OCI-LY3 (cell line): Measurements from ENCODE around the gene CCRL2.

Source experiments
- H2AFZ ChIP-seq: fragments of 200-600, 300-600 bp; shearing (Covaris generic); 2 replicates; pipeline ENCODE4 v1.6.0; 2014; ENCODE audit warnings: antibody characterized with exemption, low read depth, low read length
- H3K27ac ChIP-seq: fragments of 200-600, 300-600 bp; sonication (generic); 2 replicates; pipeline ENCODE4 v1.5.1; 2014; ENCODE audit warnings: mild to moderate bottlenecking, low read length, moderate library complexity, mixed read lengths
- H3K27me3 ChIP-seq: fragments of 200-600, 300-600 bp; sonication (generic); 2 replicates; pipeline ENCODE4 v1.6.1; 2014; ENCODE audit warnings: low read depth, low read length, mixed read lengths
- H3K36me3 ChIP-seq: fragments of 200-600, 300-600 bp; sonication (generic); replicated peaks from 2 replicates; pipeline ENCODE3; 2014; ENCODE audit warnings: low read depth, low read length, mixed read lengths
- H3K4me1 ChIP-seq: fragments of 300-600, 200-600 bp; sonication (generic); 2 replicates; pipeline ENCODE4 v1.6.1; 2014; ENCODE audit warnings: low read length, mixed read lengths
- H3K4me2 ChIP-seq: fragments of 200-600, 300-600 bp; sonication (generic); 2 replicates; pipeline ENCODE4 v1.6.1; 2014; ENCODE audit warnings: low read length, mixed read lengths
- H3K4me3 ChIP-seq: fragments of 300-600, 200-600 bp; sonication (generic); 2 replicates; pipeline ENCODE4 v1.5.1; 2014; ENCODE audit warnings: antibody characterized with exemption, mild to moderate bottlenecking, low read length, moderate library complexity
- H3K79me2 ChIP-seq: fragments of 300-600, 200-600 bp; shearing (Covaris generic); 2 replicates; pipeline ENCODE4 v1.6.1; 2014; ENCODE audit warnings: mild to moderate bottlenecking, low read length, mixed read lengths
- H3K9ac ChIP-seq: fragments of 300-600, 200-600 bp; shearing (Covaris generic); 2 replicates; pipeline ENCODE4 v1.6.0; 2014; ENCODE audit warnings: mild to moderate bottlenecking, low read length, moderate library complexity
- H3K9me3 ChIP-seq: fragments of 200-600, 300-600 bp; shearing (Covaris generic); 2 replicates; pipeline ENCODE4 v1.6.1; 2014; ENCODE audit warnings: low read length, mixed read lengths; ENCODE audit not compliant: insufficient read depth
- H4K20me1 ChIP-seq: fragments of 200-600, 300-600 bp; sonication (generic); 2 replicates; pipeline ENCODE4 v1.6.1; 2016; ENCODE audit warnings: low read length, mixed read lengths; ENCODE audit not compliant: insufficient read depth
- CTCF ChIP-seq: fragments of 200-600, 300-600 bp; sonication (generic); IDR thresholded peaks from 2 replicates; pipeline ENCODE4 v1.5.1; 2014; ENCODE audit warnings: antibody characterized with exemption, low read length, low read depth
- EZH2phosphoT487 ChIP-seq: fragments of 200-600 bp; shearing (Covaris generic); IDR thresholded peaks from 2 replicates; pipeline ENCODE4 v1.6.1; 2018; ENCODE audit warnings: antibody characterized with exemption, mixed run types, low read depth

Gene CCRL2

GRCh38 chr3:46455231-46456115 lies 48.4 kb downstream of the CCRL2 start:
- H3K9ac ChIP-seq: no peak overlapping the region
- H2AFZ ChIP-seq: no peak overlapping the region
- no peak overlapping the region for H3K4me3 ChIP-seq
- H3K27ac ChIP-seq: no peak overlapping the region
- H4K20me1 ChIP-seq: no peaks in the 10 kb centered on the region
- no peaks in the 10 kb centered on the region for H3K4me1 ChIP-seq
- H3K36me3 ChIP-seq: no peaks in the 10 kb centered on the region
- no peak overlapping the region for H3K4me2 ChIP-seq
- H3K79me2 ChIP-seq: no peaks in the 10 kb centered on the region
- no peaks in the 10 kb centered on the region for H3K9me3 ChIP-seq
- peaks cover 69% of the 10 kb centered on the region for H3K27me3 ChIP-seq
- TF ChIP-seq CTCF: no peak
- no peak for TF ChIP-seq EZH2phosphoT487

DNA sequence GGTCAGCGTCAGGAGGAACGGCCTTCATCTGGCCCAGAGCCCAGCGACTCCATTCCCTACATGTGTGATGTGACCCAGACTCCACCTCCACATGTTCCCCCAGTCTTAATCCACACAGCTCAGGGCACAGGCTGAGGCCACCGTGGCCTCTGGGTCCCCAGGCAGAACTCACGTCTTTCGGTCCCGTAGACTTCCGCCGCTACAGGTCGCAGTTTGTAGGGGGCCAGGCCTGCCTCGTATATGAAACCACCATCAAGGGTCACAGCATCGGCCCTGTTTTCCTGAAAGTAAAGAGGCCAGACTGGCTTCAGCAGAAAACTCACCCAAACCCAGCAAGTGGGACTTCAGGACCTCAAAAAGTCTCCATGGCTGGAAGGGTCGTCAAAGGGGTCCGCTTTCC lies 49.1 kb downstream of the CCRL2 start:
- H3K9me3 ChIP-seq: no peaks in the 10 kb centered on the region
- peaks cover 69% of the 10 kb centered on the region for H3K27me3 ChIP-seq
- no peaks in the 10 kb centered on the region for H3K79me2 ChIP-seq
- no peak for TF ChIP-seq EZH2phosphoT487
- TF ChIP-seq CTCF: no peak
- no peaks in the 10 kb centered on the region for H4K20me1 ChIP-seq
- no peak overlapping the region for H2AFZ ChIP-seq
- no peak overlapping the region for H3K9ac ChIP-seq
- H3K36me3 ChIP-seq: no peaks in the 10 kb centered on the region
- no peak overlapping the region for H3K4me2 ChIP-seq
- no peak overlapping the region for H3K4me3 ChIP-seq
- no peaks in the 10 kb centered on the region for H3K4me1 ChIP-seq
- no peak overlapping the region for H3K27ac ChIP-seq
